GM18951 (cell line): Measurements from ENCODE around the gene SH3PXD2B.
"Not testable (repeated sequence)": the region's sequence is repeated elsewhere in the genome, so short reads cannot be mapped to it uniquely, and the experiment has no call there.

Source experiments
- POLR2A ChIP-seq: IDR thresholded peaks from 4 replicates; pipeline ENCODE4 v1.6.1; 2011; ENCODE audit warnings: mild to moderate bottlenecking; ENCODE audit not compliant: insufficient read length, insufficient read depth; ENCODE audit errors: extremely low read depth
- in situ Hi-C: fragments of 300-500 bp; cut with MboI; formaldehyde crosslinking; loops from one replicate; pipeline ENCODE4 v1.12.0; 2022; ENCODE audit warnings: low sequenced_read_pairs, mixed read lengths, inconsistent platforms; ENCODE audit not compliant: unreplicated experiment

Gene SH3PXD2B

DNA sequence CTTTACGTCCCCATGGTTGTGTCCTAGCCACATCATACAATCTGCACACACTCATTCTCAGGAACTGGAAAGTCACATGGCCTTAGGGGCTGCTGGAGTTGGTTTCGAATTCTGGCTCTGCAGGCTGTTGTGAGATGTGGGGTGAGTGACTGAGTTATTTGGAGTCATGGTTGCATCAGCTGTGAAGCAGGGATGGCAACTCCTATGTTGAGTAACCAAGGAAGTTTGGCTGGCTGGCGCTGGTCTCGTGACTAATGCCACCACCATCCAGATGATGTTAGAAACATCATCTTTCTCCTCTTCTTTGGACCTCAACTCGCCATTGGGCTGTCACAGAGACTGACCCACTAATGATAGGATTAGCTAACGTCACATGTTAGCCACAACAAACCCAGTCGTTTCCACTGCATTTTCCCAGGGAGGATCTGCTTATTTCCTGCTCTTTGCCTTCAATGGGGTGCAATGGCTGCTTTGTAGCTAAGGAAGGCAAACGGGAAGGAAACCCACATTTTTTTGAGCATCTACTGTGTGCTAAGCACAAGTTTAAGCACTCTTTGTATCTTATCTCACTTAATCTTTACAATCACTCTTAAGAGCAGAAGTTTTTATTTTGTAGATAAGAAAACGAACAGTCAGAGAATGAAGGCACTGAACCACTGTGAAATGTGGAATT lies 92.6 kb downstream of the SH3PXD2B start:
- TF ChIP-seq POLR2A: no peak
- in situ Hi-C loops: no loop called here

DNA sequence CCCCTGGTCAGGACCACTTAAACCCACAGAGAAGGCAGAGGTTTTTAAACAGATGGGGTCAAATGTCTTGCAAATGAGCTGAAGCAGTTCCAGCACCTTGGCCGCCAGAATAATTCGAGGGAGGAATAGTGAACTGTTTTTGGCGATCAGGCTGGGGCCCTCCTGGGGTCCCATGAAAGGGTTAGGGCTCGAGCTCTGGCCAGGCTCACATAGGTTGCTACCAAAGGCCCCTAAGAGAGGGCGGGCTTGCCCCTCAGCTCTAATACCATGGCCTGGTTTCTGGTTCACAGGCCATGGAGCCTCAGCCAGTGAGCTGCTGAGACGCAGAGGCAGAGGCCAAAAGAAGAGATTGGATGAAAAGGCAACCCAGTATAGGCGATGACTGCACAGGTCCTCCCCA lies 96.0 kb downstream of the SH3PXD2B start:
- no peak for TF ChIP-seq POLR2A
- in situ Hi-C loops: no loop called here

DNA sequence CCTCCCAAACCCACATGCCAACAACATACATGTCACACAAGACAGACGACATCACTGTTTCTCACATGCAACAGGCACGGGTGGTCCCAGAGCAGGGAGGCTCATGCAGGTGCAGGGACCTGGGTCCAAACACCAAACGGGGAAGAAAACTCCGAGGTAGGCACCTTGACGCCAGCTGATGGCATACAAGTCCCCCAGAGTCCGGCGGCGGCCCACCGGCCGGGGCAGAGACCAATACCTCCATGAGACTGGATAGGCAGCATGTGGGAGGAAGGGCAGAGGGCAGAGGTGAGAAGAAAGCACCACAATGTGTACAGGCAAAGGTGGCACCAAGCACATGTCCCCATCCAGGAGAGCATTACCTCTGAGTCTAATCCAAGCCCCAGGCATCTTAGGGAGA lies 97.8 kb downstream of the SH3PXD2B start:
- in situ Hi-C loops: no loop called here
- no peak for TF ChIP-seq POLR2A

DNA sequence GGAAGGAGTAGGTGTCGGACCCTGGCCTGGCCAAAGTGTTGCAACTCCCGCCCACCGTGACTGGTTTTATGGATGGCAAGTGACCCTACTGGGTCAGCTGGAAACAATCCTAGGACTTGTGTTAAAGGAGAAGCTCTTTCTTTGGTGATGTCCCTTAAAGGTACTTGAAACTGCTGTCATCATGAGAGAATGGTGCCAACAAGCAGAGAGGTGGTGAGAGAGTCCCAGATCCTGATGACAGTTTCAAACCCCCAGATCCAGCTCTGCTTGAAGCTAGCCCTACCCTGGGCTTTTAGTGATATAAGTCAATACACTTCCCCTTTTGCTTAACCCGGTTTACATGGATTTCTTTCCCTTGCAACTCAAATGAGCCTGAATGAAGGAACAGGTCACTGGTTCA lies 98.3 kb downstream of the SH3PXD2B start:
- in situ Hi-C loops: no loop called here
- TF ChIP-seq POLR2A: no peak

DNA sequence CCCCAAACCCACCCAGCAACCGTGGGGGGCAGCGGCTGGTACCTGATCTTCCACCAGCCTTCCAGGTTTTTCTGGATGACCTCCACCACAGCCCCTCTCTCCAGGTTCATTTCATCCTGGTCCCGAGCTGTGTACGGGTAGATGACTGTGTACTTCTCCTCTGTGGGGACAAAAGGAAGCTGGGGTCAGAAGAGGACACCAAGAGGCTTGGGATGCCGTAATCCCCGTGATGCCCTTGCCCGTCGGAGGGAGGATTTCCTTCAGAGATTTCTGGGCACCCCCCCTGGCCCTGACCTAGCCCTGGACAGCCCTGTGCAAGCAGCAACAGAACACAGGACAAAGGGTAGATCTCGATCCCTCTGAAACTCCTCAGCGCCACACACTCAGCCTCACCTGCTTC lies 100.5 kb downstream of the SH3PXD2B start:
- no peak for TF ChIP-seq POLR2A
- in situ Hi-C loops: no loop called here

DNA sequence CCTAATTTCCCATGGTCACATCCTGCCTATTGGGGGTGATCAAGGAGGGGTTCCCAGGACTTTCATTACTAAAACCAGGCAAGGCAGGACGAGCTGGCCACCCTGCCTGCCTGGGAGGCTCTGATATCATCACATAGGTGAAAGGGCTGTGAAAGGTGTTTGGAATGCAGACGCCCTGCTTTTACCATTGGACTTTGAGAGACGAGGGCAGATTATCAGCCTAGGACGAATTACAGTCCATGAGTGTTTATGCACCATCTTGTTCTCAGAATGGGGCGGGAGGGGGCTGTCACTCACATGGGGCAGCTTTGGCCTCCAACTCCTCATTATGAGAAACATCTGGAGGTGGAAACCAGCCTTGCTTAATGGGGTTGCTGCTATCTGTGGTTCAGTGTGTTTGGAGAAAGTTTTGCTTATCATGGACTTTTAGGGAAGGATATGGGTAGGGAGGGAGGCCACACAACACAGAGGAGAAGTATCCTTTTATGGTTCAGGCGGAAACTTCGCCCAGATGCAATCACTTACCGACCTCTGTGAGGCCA lies 101.0 kb downstream of the SH3PXD2B start:
- in situ Hi-C loops: no loop called here
- no peak for TF ChIP-seq POLR2A

DNA sequence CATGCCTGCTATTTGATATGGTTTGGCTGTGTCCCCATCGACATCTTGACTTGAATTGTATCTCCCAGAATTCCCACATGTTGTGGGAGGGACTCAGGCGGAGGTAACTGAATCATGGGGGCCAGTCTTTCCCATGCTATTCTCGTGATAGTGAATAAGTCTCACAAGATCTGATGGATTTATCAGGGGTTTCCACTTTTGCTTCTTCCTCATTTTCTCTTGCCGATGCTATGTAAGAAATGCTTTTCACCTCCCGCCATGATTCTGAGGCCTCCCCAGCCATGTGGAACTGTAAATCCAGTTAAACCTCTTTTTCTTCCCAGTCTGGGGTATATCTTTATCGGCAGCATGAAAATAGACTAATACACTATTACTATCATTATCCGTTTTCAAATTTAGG lies 101.8 kb downstream of the SH3PXD2B start:
- in situ Hi-C loops: not testable (repeated sequence)

DNA sequence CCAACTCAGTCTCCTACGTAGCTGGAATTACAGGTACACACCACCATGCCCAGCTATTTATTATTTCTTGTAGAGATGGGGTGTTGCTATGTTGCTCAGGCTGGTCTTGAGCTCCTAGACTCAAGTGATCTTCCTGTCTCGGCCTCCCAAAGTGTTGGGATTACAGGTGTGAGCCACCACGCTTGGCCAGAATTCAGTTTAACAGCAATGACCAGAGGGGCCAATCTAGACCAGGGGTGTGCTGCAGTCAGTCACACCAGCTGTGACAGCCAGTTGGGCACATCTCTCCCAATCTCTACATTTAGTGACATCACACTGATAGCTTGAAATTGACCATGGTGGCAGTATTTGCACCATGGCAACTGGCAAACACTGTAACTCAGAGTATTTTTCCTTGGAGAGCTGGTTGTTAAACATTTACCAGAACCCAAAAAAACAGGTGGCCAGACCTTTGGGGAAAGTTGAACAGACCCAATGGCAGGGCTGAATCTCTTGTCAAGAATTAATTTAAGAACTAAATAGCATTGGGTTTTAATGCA lies 103.0 kb downstream of the SH3PXD2B start:
- in situ Hi-C loops: no loop called here
- TF ChIP-seq POLR2A: no peak

DNA sequence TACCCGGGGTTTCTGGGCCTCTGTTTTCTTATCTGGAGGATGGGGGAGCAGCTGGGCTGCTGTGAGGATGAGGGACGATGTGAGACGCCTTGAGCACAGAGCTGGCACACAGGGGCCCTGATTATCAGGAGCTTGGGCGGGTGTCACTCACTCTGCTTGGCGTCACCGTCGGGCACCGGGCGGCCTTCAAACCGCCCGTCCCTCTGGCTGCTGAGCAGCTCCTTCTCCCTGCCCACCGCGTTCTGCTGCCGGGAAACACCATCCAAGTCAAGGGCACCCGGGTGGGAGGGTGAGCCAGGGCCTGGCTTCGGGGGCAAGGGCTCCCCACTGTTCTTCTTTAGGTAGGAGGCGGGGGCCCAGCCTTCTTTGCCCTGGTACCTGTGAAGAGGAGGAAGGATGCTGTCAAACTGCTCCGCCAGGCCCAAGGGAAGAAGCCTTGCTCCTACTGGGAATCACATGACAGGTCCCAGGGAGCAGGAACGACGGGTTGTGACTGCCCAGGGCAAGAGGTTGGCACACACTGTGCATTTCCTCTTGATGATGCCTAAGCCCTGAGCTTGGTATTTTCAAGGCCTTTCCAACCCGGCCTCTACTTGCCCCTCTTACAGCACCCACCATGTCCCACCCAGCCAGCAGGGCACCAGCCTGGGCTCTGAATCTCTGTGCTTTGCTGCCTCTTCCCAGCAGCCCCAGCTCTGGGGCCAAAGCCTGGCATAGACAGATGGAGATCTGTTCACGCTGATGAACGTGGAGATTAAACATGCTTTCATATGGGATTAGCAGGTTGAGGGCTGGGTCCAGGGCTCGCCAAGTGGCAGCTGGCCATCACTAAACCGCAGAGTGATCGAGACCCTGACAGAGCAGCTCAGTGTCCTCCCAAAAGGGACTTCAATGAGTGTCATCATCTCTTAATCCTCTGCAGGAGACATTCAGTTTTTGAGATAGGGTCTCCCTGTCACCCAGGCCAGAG lies 103.8 kb downstream of the SH3PXD2B start:
- TF ChIP-seq POLR2A: no peak
- in situ Hi-C loops: no loop called here

DNA sequence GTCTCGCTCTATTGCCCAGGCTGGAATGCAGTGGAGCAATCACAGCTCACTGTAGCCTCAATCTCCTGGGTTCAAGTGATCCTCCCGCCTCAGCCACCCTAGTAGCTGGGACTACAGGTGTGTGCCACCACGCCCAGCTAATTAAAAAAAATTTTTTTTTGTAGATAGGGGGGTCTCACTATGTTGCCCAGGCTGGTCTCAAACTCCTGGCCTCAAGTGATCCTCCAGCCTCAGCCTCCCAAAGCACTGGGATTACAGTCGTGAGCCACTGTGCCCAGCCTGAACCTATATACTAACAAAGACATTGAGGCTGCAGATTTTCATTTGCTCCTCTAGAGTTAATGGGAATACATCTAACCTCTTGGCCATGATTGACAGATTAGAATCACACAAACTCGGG lies 105.6 kb downstream of the SH3PXD2B start:
- in situ Hi-C loops: not testable (repeated sequence)

DNA sequence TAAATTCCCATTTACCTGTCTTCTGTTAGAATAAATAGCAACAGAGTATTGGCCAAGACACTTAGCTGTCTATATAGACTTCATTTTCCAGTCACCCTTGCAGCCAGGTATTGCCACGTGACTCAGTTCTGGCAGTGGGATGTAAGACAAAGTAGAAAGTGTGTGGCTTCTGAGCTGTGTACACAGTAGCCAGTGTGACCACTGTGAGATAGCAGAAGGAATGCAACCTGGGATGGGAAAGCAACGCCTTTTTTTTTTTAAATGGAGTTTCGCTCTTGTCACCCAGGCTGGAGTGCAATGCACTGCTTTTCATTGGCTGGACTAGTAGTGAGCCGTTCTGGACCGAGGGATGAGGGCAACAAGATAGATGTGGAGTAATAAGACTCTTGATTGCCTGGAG lies 106.2 kb downstream of the SH3PXD2B start:
- TF ChIP-seq POLR2A: no peak
- in situ Hi-C loops: no loop called here

DNA sequence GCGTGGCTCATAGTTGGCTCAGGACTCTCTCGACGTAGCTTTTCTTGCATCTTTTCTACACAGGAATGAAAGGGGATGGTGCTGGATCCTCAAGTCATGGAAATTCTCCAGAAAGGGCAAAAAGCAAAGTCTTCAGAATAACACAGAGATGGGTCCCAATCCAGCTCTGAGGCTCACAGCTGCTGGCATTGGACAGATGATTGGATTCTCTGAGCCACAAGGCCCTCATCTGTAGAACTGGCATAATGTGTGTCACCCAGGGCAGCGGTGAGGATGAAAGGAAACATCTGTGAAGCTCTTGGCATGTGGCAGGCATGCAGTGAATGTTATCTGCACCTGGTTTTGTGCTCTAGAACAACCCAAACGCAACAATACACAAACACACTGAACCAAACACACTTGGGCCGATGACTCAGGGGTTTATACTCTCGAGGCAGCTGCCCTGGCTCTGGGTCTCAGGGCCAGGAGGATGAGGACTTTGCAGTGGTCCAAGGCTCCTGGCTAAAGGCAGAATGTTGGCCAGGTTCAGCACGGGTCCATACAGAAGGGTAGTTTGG lies 106.8 kb downstream of the SH3PXD2B start:
- TF ChIP-seq POLR2A: no peak
- in situ Hi-C loops: no loop called here

DNA sequence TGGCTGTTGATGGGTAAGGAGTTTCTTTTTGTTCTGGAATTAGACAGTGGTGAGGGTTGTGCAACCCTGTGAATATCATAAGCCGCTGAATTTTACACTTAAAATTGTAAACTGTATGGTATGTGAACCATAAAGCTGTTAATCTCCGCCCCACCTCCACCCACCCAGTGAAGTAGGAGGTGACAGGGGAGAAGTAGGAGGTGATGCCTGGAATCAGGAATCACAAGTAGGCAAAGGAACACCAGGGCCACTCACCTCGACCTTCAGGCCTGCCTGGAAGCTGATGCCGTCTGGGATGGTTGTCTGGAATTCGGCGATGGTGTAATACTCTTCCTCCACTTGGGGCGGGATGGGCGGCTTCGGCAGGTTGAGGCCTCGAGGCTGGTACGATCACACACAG lies 108.4 kb downstream of the SH3PXD2B start:
- TF ChIP-seq POLR2A: no peak
- in situ Hi-C loops: no loop called here
